Choroid plexus epithelial cell (primary cell): ENCODE measurements around the gene CCDC157.

Experiments
- DNase-seq: peaks from one replicate; pipeline ENCODE4 v3.0.0-alpha.2; 2010; ENCODE audit warnings: low read depth
- H3K4me3 ChIP-seq: 2 replicates; pipeline ENCODE4 v1.5.1; 2011; ENCODE audit warnings: low read depth, mild to moderate bottlenecking, control low read depth, low read length, moderate library complexity
- TF ChIP-seq, protein P1 (sequence below): conservative IDR thresholded peaks from 2 replicates; pipeline ENCODE4 v1.5.1; 2011; ENCODE audit warnings: low read depth, mild to moderate bottlenecking, control low read depth, inconsistent platforms, low read length, moderate library complexity

CCDC157 gene

DNA sequence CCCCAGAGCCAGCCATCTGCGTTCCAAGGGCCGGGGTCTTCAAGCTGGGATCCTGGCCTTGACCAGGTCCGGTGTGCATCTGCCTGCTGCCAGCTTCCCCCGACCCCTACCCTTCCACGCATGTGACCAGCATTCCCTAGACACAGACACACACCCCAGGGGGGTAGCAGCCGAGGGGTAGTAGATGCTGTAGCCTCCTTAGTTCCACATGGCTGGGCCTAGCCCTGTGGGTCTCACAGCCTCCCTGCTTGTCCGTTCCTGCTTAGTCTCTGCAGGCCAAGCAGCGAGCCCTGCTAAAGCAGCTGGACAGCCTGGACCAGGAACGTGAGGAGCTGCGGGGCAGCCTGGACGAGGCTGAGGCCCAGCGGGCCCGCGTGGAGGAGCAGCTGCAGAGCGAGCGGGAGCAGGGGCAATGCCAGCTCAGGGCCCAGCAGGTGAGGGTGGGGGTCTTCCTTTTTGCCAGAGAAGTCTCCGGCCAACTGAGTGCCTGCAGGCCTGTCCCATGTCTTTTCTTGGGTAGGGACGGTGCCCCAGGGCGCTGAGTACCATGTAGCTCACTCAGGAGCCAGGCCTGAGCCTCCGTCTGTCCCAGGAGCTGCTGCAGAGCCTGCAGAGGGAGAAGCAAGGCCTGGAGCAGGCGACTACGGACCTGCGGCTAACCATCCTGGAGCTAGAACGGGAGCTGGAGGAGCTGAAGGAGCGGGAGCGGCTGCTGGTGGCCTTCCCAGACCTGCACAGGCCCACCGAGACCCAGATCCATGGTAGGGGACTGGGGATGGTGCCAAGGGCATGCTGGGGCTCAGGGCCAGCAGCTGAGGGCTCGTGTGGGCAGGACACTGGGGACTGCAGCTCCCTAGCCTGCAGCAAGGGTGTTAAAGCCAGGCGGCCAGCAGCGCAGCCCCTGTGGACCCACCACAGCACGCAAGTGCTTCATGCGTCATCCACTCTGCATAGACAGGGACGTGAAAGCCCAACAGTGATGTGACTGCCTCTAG, 16.8 kb downstream of the CCDC157 start:
- TF ChIP-seq, protein P1, sequence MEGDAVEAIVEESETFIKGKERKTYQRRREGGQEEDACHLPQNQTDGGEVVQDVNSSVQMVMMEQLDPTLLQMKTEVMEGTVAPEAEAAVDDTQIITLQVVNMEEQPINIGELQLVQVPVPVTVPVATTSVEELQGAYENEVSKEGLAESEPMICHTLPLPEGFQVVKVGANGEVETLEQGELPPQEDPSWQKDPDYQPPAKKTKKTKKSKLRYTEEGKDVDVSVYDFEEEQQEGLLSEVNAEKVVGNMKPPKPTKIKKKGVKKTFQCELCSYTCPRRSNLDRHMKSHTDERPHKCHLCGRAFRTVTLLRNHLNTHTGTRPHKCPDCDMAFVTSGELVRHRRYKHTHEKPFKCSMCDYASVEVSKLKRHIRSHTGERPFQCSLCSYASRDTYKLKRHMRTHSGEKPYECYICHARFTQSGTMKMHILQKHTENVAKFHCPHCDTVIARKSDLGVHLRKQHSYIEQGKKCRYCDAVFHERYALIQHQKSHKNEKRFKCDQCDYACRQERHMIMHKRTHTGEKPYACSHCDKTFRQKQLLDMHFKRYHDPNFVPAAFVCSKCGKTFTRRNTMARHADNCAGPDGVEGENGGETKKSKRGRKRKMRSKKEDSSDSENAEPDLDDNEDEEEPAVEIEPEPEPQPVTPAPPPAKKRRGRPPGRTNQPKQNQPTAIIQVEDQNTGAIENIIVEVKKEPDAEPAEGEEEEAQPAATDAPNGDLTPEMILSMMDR = no peak
- DNase-seq = no peak
- no peak overlapping the region for H3K4me3 ChIP-seq

DNA sequence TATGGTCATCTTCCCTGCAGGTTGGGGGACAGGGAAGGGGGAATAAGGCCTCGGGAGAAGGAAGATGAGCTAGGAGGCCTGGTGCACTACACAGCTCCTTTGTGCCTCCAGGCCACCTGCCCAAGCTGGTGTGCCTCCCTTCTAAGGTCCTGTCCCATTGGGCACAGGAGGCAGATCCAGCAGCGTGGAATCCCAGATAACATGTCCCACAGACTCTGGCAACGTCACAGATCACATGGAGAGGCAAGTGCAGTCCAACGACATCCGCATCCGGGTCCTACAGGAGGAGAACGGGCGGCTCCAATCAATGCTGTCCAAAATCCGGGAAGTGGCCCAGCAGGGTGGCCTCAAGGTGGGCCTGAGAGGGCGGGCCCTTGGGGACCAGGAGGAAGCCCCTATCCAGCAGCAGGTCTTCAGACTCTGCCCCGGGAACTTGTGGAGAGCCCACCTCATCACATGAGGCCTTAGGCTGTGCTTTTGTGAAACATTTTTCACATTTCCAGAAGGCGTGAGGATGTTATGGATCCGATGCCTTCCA, 18.6 kb downstream of the CCDC157 start:
- TF ChIP-seq, protein P1 = no peak
- no peak overlapping the region for H3K4me3 ChIP-seq
- DNase-seq = no peak

DNA sequence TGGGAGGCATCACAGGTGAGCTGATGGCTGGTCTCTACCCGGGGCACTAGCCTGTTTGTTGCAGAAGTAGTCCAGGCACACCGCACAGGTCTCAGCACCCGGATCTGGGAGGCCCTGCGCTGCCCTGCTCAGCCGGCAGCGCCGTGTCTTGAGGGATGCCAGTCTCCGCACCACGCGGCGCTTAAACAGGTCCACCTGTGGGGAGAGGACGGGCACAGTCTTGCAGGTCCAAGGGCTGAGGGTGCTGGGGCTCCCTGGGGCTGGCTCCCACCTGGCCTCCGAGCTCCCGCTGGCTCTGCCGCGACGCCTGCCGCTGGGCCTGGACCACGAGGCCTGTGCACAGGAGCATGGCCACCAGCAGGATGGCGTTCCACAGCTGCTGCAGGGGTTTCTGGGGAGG, 23.2 kb downstream of the CCDC157 start:
- no peak for DNase-seq
- TF ChIP-seq, protein P1 = no peak
- no peak overlapping the region for H3K4me3 ChIP-seq

DNA sequence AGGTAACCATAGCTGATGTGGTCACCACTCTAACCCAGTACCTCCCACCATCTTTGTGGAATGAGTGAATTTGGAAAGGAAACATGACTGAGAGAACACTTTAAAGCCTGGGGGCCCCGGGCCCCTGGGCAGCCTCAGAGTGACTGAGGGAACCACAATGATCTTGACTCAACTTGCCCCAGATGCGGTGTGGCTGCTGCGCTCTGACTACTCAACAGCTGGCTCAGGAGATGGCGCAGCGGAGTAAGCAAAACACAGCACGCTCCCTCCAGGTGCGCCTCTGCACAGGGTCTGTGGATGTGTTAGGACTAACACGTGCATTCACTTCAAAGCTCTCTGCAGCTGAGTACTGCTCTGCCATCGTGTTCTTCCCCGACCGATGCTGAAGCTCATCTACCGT, 24.5 kb downstream of the CCDC157 start:
- DNase-seq = no peak
- TF ChIP-seq, protein P1 = no peak
- no peak overlapping the region for H3K4me3 ChIP-seq

DNA sequence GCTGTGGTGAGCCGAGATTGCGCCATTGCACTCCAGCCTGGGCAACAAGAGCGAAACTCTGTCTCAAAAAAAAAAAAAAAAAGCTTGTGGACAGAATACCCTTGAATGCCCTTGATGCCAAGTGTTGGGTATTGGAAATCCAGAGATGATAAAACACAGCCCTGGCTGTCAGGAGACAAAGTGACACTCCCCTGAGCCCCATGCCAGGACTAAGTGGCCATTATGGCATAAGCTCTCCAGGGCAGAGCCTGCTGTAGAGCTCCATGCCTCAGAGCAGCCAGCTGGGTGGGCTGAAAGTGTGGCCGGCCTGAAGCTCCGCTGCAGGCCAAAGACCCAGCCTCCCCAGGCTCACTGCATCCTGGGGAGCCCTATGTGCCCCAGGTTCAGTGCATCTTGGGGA, 25.5 kb downstream of the CCDC157 start:
- H3K4me3 ChIP-seq = no peak overlapping the region
- TF ChIP-seq, protein P1 = no peak
- no peak for DNase-seq

DNA sequence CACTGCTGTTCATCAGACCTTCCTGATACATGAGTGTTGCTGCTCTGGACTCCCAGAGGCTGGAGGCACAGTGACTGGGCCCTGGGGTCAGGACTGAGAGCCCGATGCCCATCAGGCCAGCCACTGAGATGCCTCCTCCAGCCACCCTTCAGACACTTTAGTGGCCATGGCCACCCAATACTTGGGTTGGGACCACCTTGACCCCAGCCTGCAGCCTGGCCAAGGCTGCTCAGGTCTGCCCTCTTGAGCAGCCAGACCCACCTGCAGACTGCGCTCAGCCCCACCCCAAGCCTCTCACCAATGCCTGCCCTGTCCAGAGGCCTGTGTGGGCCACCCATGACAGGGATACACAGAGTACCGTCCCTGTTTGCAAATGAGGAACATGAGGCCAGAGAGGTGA, 26.3 kb downstream of the CCDC157 start:
- TF ChIP-seq, protein P1 = no peak
- no peak for DNase-seq
- no peak overlapping the region for H3K4me3 ChIP-seq
